PFSK-1 (cell line): ENCODE measurements around the gene ZNF408.

Source experiments
- FOXP2 ChIP-seq: optimal IDR thresholded peaks from 2 replicates; pipeline ENCODE3; 2011; ENCODE audit warnings: borderline replicate concordance, control low read depth, inconsistent platforms; ENCODE audit not compliant: insufficient read depth; ENCODE audit errors: extremely low read length, extremely low read depth
- POLR2AphosphoS5 ChIP-seq: IDR thresholded peaks from 2 replicates; pipeline ENCODE4 v1.6.1; 2012; ENCODE audit warnings: low read depth, mild to moderate bottlenecking, control low read depth, low read length, moderate library complexity
- REST ChIP-seq, 2 experiments: IDR thresholded peaks; 2 replicates each; pipeline versions ENCODE4 v1.6.1 to v1.8.0; 2011 to 2012; ENCODE audit warnings: low read depth in 2 of 2, low read length in 2 of 2, control low read depth in 1 of 2, inconsistent platforms in 1 of 2, mild to moderate bottlenecking in 1 of 2, moderate library complexity in 1 of 2; ENCODE audit not compliant: insufficient read depth in 1 of 2
- SIN3A ChIP-seq: IDR thresholded peaks from 2 replicates; pipeline ENCODE4 v1.6.1; 2012; ENCODE audit warnings: mild to moderate bottlenecking, low read length, moderate library complexity, borderline replicate concordance; ENCODE audit not compliant: insufficient read depth
- TAF1 ChIP-seq: IDR thresholded peaks from 2 replicates; pipeline ENCODE4 v1.6.1; 2012; ENCODE audit warnings: low read length, control low read depth, borderline replicate concordance; ENCODE audit not compliant: insufficient read depth

ZNF408 gene

GRCh38 chr11:46678741-46679130 lies 22.1 kb upstream of the ZNF408 start:
- TF ChIP-seq REST (IDR thresholded peaks at IDR 0.05; ENCODE audit: insufficient read depth in 1 of 2, low read depth in 2 of 2, low read length in 2 of 2), result no peak

- no peak for TF ChIP-seq TAF1
- TF ChIP-seq POLR2AphosphoS5, result no peak
- no peak for TF ChIP-seq FOXP2
- no peak for TF ChIP-seq REST (IDR thresholded peaks at IDR 0.05; ENCODE audit: insufficient read depth in 1 of 2, low read depth in 2 of 2, low read length in 2 of 2)
- TF ChIP-seq SIN3A, result no peak
Measured at GRCh38 chr11:46679241-46680163, 21.3 kb upstream of the ZNF408 start.

- TF ChIP-seq POLR2AphosphoS5, result no peak
- no peak for TF ChIP-seq REST (IDR thresholded peaks at IDR 0.05; ENCODE audit: insufficient read depth in 1 of 2, low read depth in 2 of 2, low read length in 2 of 2)
- no peak for TF ChIP-seq TAF1
- no peak for TF ChIP-seq SIN3A
- no peak for TF ChIP-seq FOXP2
Measured at GRCh38 chr11:46680164-46680760, 20.6 kb upstream of the ZNF408 start.

GRCh38 chr11:46680815-46681214 lies 20.0 kb upstream of the ZNF408 start:
- no peak for TF ChIP-seq FOXP2
- no peak for TF ChIP-seq SIN3A
- TF ChIP-seq REST (IDR thresholded peaks at IDR 0.05; ENCODE audit: insufficient read depth in 1 of 2, low read depth in 2 of 2, low read length in 2 of 2), result no peak
- TF ChIP-seq TAF1, result no peak
- no peak for TF ChIP-seq POLR2AphosphoS5
